NCI-H524 treated with DMSO at 0.1 percent for 48 hours (cell line): Measurements from ENCODE around the gene CDS1.
"Not testable (repeated sequence)": the region's sequence is repeated elsewhere in the genome, so short reads cannot be mapped to it uniquely, and the experiment has no call there.

Source experiments
- DNase-seq: peaks from one replicate; lab custom pipeline; 2025; lab: John Stamatoyannopoulos, UW

Gene CDS1

GRCh38 chr4:84611531-84611930 lies 28.6 kb downstream of the CDS1 start:
- DNase-seq = no peak

- no peak for DNase-seq
Observed at GRCh38 chr4:84614891-84615290, 32.0 kb downstream of the CDS1 start.

GRCh38 chr4:84615355-84615754 lies 32.4 kb downstream of the CDS1 start:
- no peak for DNase-seq

GRCh38 chr4:84622959-84623358 lies 40.0 kb downstream of the CDS1 start:
- no peak for DNase-seq

GRCh38 chr4:84623661-84624060 lies 40.7 kb downstream of the CDS1 start:
- DNase-seq = no peak

- no peak for DNase-seq
Observed at GRCh38 chr4:84626673-84627072, 43.7 kb downstream of the CDS1 start.

- no peak for DNase-seq
Observed at GRCh38 chr4:84631573-84631972, 48.6 kb downstream of the CDS1 start.

GRCh38 chr4:84632092-84632491 lies 49.2 kb downstream of the CDS1 start:
- DNase-seq = no peak

GRCh38 chr4:84634961-84635360 lies 52.0 kb downstream of the CDS1 start:
- DNase-seq = no peak

GRCh38 chr4:84638092-84638491 lies 55.2 kb downstream of the CDS1 start:
- DNase-seq = no peak

GRCh38 chr4:84639145-84639544 lies 56.2 kb downstream of the CDS1 start:
- DNase-seq = no peak

- no peak for DNase-seq
Observed at GRCh38 chr4:84644087-84644486, 61.2 kb downstream of the CDS1 start.

- no peak for DNase-seq
Observed at GRCh38 chr4:84647312-84647884, 64.5 kb downstream of the CDS1 start.

GRCh38 chr4:84648178-84648577 lies 65.3 kb downstream of the CDS1 start:
- DNase-seq = no peak

GRCh38 chr4:84648863-84649647 lies 66.1 kb downstream of the CDS1 start:
- no peak for DNase-seq

- no peak for DNase-seq
Observed at GRCh38 chr4:84651499-84651898, 68.6 kb downstream of the CDS1 start.

- DNase-seq = no peak
Observed at GRCh38 chr4:84652478-84652877, 69.6 kb downstream of the CDS1 start.

GRCh38 chr4:84660606-84661005 lies 77.7 kb downstream of the CDS1 start:
- no peak for DNase-seq

GRCh38 chr4:84661191-84661939 lies 78.4 kb downstream of the CDS1 start:
- DNase-seq = no peak

- not testable (repeated sequence) for DNase-seq
Observed at GRCh38 chr4:84664767-84665166, 81.8 kb downstream of the CDS1 start.

- no peak for DNase-seq
Observed at GRCh38 chr4:84666439-84666838, 83.5 kb downstream of the CDS1 start.

GRCh38 chr4:84669201-84669600 lies 86.3 kb downstream of the CDS1 start:
- no peak for DNase-seq

GRCh38 chr4:84672177-84672576 lies 89.2 kb downstream of the CDS1 start:
- DNase-seq = no peak
